GM19468 (cell line): ENCODE results near the gene ASCC1.
"Not testable (repeated sequence)": the region's sequence is repeated elsewhere in the genome, so short reads cannot be mapped to it uniquely, and the experiment has no call there.

ENCODE experiments used
- ATAC-seq: cut with Tn5 transposase; IDR thresholded peaks from one replicate; pipeline ENCODE4 v1.9.1; 2021; ENCODE audit warnings: mild to moderate bottlenecking, moderate library complexity, moderate number of reproducible peaks; ENCODE audit not compliant: unreplicated experiment; ENCODE audit errors: extremely low read depth

The ASCC1 gene

DNA sequence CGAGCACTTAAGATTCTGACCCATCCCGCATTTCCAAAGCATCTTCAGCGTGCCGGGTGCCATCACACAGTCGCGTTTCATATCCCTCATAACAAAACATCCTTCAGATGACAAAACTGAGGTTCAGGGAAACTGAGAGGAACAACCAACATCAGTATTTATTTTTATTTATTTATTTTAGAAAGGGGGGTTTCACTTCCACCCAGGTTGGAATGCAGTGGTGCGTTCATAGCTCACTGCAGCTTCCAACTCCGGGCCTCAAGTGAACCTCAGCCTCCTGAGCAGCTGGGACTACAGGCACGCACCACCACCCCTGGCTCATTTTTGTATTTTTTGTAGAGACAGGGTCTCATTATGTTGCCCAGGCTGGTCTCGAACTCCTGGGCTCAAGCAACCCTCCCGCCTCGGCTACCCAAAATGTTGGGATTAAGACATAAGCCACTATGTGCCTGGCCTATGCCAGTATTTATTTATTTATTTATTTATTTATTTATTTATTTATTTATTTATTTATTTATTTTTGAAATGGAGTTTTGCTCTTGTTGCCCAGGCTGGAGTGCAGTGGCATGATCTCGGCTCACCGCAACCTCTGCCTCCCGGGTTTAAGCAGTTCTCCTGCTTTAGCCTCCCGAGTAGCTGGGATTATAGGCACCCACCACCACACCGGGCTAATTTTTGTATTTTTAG lies 33.2 kb upstream of the ASCC1 start:
- ATAC-seq = not testable (repeated sequence)

DNA sequence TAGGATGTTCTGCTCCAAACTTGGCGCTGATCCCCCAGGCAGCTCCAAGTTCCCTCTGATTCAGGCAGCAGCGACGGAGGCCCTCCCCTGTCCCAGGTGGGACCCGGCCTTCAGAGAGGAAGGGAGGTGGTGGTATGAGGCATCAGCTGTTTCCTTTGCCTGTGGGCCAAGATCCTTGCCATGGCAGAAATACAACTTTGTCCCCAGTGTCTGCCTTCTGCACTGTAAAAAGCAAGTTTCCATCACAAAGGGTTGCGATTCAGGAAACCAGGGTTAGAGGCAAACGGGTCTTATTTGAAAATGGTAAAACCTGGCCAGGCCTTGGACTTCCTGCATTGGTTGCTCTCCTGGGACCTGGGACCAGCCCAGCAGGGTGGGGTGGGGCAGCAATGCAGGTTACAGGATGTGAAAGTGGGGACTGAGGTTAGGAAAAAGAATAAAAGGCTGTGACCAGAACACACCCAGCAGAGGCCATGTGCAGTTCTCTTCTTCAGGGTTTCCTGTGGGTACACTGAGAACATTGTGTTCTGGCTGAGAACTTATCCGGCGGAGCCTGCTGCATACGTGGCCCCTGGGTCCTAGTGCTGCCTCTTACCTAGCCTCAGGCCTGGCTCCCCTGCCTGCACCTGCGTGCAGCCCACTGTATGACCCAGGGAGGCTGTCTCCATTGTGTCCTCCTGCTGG lies 32.5 kb upstream of the ASCC1 start:
- peak; percentile 91 for ATAC-seq

DNA sequence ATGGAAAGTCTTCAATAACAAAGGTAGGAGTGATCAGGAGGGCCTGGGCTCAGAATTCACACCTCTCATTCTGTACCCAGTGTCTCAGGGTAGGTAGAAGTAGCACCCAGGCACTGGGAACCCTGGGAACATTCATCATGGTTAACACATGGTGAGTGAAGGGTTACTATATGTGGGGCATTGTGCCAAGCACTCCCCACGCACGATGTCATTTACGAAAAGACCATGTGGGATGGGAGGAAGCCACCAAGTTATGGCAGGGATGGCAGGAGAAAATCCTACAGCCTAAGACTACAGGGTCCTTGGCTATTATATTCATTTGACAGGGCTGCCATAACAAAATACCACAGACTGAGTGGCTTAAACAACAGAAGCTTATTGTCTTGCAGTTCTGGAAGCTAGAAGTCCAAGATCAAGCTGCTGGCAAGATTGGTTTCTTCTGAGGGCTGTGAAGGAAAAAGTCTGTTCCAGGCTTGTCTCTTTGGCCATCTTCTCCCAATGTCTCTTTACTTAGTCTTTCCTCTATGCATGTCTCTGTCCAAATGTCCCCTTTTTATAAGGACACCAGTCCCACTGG lies 30.0 kb upstream of the ASCC1 start:
- ATAC-seq = no peak

DNA sequence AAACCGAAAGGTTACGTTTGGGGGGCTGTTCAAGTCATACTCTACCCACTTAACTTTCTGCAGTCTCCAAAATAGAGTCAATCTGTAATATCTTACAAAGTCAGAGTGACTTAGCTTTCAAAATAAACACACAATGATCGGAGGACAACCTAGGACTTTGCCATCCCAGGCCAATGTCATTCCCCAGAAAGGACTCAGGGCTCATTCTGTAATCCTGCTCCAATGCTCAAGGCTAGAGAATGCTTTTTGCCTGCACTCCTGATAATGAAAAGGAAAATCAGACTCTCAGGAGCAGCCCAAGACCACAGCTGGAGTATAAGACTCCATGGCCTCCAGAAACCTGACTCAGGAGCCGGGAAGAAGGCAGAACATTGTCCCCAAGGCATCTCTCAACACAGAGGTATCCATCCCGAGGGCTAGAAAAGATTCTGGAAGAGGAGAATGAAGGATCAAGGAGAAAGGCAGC lies 28.5 kb upstream of the ASCC1 start:
- no peak for ATAC-seq

DNA sequence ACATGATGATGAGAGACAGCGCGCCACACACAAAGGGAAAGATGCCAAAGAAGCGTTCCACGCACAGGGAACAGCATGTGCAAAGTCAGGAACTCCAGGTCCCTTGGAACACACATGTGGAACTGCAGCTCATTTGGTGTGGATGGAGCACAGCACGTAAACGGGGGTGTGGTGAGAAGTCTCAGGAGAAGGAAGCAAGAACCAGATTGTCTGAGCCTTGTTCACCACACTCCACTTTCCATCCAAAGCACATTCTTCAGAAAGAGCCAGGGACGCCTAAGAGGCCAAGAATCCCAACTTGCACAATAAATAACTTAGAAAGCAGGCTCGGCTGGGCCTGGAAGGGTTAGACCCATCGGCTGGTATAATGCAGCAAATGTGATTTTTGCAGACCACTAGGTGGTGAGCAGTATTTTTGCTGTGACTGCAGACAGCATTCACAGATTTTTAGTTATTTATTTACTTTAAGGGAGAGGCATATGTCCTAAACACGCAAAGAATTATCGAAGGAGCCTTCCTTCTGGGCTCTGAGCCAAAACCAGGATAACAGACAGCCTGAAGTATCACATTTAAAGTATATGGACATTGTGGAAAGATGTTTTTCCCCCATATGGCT lies 27.9 kb upstream of the ASCC1 start:
- no peak for ATAC-seq

DNA sequence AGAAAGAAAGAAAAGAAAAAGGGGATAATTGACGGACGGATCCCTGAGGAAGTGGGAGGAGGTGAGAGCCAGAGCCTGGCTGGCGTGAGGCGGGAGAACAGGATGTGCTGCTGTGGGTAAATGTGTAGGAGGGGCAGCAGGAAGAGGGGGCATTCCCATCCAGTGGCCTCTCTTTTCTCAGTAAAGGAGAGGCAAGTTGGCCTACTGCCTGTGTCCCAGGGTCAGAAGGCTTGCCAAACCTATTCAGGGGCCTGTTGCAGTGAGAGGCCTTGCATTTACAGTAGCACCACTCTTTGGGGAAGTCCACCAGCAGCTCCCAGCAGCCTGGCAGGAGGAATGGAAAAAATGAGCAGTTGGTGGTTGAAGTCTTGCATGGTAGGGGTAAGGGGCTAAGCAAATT lies 26.6 kb upstream of the ASCC1 start:
- no peak for ATAC-seq

DNA sequence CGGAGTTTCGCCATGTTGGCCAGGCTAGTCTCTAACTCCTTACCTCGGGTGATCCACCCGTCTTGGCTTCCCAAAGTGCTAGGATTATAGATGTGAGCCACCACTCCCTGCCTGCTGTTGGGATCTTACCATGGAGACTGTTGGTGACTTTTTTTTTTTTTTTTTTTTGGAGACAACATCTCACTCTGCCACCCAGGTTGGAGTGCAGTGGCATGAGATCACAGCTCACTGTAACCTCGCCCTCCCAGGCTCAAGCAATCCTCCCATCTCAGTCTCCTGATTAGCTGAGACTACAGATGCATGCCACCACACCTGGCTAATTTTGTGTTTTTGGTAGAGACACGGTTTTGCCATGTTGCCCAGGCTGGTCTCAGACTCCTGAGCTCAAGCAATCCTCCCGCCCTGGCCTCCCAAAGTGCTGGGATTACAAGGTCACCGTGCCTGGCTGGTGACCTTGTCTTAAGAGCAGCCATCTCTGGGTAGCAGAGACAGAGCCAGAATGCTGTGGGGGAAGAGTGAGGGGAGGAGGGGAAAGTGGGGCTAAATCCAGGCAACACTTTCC lies 25.7 kb upstream of the ASCC1 start:
- ATAC-seq = no peak

DNA sequence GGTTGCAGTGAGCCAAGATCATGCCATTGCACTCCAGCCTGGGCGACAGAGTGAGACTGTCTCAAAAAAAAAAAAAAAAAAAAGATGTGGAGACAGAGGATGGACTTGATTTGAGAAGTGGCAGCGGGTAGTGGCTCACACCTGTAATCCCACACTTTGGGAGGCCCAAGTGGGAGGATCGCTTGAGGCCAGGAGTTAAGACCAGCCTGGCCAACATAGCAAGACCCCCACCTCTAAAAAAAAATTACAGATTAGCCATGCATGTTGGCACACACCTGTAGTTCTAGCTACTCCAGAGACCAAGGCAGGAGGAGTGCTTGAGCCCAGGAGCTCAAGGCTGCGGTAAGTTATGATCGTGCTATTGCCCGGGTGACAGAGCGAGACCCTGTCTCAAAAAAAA lies 24.3 kb upstream of the ASCC1 start:
- no peak for ATAC-seq

DNA sequence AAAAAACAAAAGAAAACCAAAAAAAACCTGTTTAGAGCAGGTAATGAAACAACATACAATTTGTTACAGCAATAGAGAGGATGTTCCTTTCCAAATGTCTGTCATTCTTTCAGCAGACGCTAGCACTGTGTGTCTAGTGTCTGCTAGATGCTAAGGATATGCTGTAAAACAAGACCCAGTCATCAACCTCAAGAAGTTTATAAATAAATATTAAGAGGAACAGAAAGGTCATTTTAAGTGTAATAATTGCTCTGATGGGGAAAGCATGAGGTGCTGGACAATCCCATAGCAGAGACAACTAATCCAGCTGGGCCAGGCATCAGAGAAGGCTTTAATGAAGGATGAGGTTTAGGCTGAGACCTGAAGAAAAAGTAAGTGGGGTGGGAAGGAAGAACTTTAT lies 23.3 kb upstream of the ASCC1 start:
- no peak for ATAC-seq

DNA sequence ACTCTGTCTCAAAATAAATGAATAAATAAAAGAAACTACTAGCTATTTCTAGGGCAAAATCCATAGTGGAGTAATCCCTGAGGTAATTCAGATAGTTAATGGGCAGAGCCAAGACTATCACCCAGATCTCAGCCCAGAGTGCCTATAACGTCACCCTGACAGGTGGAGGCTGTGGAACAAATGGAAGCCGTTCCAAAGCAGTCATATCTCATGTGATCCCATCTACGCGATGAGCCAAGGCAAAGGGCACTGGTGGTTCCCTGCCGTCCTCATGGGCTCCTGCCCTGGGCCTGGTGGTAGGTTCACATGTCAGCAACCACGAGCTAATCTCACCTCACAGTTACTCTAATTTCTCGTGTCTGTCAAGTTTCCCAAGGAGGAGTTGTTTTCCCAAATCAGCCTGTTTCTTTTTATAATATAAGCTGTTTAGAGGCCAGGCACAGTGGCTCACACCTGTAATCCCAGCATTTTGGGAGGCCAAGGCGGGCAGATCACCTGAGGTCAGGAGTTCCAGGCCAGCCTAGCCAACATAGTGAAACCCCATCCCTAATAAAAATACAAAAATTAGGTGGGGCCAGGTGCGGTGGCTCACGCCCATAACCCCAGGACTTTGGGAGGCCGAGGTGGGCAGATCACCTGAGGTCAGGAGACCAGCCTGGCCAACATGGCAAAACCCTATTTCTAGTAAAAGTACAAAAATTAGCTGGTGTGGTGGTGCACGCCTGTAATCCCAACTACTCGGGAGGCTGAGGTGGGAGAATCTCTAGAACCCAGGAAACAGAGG lies 22.5 kb upstream of the ASCC1 start:
- ATAC-seq = no peak

DNA sequence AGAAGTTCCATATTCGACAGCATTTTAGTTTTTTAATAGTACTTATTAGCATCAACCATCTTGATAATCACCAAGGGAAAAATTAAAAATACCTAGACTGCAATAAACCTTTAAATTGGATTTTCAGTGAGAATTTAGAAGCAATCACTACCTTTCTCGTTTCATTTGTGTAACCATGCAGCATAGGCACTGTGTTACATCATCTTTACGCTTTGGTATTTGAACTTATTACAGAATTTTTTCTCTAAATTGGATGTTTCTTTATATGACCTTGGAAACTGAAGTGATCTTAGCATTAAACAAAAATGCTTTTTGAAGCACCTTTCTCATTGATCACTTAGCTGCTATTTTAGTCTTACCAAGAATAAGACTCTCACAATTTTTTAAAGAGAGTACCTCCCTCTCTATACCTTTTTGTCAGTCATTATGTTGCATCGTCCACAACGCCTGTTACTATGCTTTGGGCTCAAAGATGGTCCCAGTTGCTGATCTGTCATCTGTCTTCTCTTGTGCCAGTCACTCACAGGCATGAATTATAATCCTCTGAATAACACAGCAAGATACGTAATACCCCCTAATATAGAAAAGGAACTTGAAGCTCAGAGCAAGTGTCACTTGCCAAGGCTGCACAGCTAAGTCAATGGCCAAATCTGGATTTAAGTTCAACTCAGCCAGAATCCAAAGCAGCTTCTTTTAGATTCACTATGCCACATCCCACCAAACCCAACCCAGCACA lies 19.6 kb upstream of the ASCC1 start:
- ATAC-seq = no peak

DNA sequence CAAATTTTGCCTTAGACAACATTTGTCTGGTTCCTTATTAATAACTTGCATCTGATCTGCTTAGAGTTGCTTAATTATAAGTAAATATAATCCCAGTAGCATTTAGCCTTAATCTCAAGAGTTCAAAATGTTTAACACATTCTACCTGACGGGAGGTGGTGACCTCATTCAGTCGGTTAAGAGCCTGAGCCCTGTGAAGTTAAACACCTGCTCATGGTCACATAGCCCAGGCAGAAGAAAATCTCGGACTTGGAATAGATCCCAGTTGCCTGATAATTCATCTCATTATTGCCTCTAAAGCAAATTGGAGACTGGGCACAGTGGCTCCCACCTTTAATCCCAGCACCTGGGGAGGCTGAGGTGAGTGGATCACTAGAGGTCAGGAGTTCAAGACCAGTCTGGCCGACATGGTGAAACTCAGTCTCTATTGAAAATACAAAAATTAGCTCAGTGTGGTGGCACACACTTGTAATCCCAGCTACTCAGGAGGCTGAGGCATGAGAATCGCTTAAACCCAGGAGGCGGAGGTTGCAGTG lies 18.6 kb upstream of the ASCC1 start:
- ATAC-seq = no peak

DNA sequence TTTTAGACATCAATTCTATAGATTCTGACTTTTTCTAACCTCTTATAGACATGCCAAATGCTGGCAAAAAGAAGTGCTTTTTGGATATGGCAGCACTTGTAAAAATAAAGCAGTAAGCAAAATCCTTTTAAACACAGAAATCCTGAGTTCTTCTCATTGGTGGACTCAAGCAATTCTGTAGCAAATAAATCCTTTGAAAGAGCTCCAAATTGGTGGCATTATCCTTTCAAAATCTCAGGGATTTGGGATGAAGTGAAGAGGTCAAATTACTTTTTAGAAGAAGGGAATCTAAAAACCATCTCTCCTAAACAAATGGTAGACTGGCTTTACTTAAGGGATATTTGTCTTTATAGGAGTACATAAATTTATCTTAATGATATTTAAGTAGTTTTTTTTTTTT lies 17.5 kb upstream of the ASCC1 start:
- no peak for ATAC-seq

DNA sequence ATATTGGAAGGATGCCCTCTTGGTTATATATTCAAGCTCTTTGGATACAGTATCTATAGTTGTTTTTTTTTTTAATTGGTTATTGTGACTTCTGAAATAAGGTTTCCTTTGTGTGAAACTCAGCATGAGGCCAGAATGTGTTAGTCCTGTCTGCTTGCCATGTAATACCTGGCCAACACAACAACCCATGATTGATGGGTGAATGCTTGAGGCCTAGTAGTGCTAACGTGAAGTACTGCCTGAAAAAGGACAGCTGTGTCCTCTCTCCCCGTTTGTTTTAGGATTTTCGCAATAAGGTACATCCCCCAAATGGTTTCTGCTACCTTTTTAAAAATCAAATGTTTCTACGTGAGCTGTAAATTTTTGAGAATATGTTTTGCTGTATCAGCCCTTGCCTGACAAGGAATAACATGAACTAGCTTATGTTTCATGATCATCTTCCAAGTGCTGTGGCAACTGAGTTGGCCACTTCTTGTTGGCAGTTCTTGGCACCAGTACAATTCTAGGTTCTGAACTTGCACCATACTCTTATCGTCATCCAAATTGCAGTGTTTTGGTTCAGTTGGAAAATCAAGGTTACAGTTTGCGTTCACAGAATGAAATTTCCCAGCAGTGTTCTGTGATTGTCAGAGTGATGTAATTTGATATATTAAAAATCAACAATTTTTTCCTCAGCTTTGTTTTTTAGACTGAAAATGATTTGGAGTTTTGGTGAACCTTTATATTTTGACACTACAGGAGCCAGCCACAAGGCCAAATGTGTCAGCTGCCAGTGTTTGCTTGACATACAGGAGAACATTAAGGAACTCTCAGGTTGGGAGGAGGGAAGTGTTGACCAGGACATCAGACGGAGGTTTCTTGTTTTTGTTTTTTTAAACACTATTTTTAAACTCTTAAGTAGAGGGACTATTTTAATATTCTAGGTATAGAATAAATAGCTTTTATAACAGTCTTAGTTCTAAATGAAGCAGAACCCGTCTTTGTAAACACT lies 13.5 kb upstream of the ASCC1 start:
- no peak for ATAC-seq

DNA sequence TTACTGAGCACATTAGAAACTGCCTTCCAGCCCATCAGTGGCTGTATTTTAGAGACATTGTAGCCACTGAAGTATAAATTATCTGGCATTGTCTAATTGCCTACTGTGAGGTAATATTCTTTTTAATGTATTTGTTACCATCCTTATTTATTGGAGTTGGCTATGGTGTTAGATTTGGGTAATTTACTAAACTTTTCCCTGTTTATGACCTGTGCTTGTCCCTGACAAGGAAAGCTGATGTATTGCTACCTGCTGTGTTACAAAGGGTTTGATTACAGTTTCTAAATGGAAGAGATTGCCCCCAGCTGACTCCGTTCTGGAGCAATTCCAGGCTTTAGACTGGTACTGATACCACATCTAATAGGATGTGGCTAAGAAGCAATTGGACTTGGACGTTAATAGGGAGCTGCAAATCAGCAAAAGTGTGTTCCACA lies 12.3 kb upstream of the ASCC1 start:
- no peak for ATAC-seq

DNA sequence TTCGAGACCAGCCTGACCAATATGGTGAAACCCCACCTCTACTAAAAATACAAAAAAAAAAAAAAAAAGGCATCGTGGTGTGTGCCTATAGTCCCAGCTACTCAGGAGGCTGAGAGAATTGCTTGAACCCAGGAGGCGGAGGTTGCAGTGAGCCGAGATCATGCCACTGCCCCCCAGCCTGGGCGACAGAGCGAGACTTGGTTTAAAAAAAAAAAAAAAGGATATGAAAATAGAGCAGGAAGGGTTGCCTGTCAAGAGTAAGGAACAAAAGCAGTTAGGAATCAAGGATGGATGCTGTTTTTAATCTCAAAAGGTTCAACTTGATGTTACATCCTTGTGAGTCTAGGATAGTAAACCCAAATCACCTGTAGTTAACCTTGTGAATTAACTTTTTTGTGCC lies 11.8 kb upstream of the ASCC1 start:
- ATAC-seq = no peak

DNA sequence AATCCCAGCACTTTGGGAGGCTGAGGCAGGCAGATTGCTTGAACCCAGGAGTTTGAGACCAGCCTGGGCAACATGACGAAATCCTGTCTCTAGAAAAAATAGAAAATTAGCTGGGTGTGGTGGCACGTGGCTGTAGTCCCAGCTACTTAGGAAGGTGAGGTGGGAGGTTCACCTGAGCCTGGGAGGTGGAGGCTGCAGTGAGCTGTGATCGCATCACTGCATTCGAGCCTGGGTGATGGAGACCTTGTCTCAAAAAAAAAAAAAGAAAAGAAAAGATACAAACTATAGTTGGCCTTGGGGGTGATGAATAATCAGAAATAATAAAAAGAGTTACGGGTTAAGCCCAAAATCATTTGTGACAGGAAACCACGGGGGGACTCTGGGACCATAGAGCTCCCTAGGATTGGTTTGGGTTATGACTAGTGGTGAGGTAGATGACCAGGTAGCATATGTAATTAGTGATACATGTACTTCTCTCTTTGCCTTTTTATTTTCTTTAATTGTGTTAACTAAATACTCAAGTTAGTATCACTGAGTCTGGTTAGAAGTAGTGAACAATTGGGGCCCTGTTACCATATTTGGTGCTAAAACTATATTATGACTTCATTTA lies 10.4 kb upstream of the ASCC1 start:
- ATAC-seq = no peak

DNA sequence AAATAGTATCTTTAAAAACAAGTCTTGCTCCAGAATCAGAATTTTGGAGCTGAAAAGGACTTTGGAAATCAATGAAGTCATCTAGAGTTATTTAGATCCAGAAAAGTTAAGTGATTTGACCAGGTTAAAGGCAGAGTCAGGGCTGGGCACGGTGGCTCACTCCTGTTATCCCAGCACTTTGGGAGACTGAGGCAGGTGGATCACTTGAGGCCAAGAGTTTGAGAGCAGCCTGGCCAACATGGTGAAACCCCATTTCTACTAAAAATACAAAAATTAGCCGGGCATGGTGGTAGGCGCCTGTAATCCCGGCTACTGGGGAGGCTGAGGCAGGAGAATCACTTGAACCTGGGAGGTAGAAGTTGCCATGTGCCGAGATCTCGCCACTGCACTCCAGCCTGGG lies 8.1 kb upstream of the ASCC1 start:
- not testable (repeated sequence) for ATAC-seq
